ENCODE results near the gene ERBB4. TPM values are rescaled to one million over a fixed set of nuclear protein-coding genes. Genes with fewer than 3 reads are reported as not detected.

ERBB4 gene
- total RNA-seq, 1 donor from 2014 or later = 2.8 TPM

- TF ChIP-seq CTCF (IDR thresholded peaks at IDR 0.05) = no peak
- DNase-seq (ENCODE audit: extremely low spot score, unreplicated experiment) = no peak
- Mint-ChIP-seq H3K36me3 (ENCODE audit: unreplicated experiment) (no peaks in the 10 kb centered on the region), H3K4me1 (ENCODE audit: unreplicated experiment) (peaks cover 33% of the 10 kb centered on the region), H3K4me3 (ENCODE audit: unreplicated experiment) (no peak overlapping the region), H3K27me3 (ENCODE audit: unreplicated experiment) (peaks cover 10% of the 10 kb centered on the region), H3K27ac (ENCODE audit: unreplicated experiment) (no peak overlapping the region), H3K9me3 (ENCODE audit: unreplicated experiment) (no peaks in the 10 kb centered on the region)
Measured at GRCh38 chr2:212534336-212534735, 4.3 kb downstream of the ERBB4 start.

- no peaks in the 10 kb centered on the region for H3K9me3 Mint-ChIP-seq (ENCODE audit: unreplicated experiment)
- H3K36me3 Mint-ChIP-seq (ENCODE audit: unreplicated experiment) = no peaks in the 10 kb centered on the region
- no peak overlapping the region for H3K27ac Mint-ChIP-seq (ENCODE audit: unreplicated experiment)
- H3K27me3 Mint-ChIP-seq (ENCODE audit: unreplicated experiment) = peaks cover 10% of the 10 kb centered on the region
- peaks cover 27% of the 10 kb centered on the region for H3K4me1 Mint-ChIP-seq (ENCODE audit: unreplicated experiment)
- no peak overlapping the region for H3K4me3 Mint-ChIP-seq (ENCODE audit: unreplicated experiment)
- DNase-seq (ENCODE audit: extremely low spot score, unreplicated experiment) = no peak
- TF ChIP-seq CTCF (IDR thresholded peaks at IDR 0.05) = peak; percentile 16
Measured at GRCh38 chr2:212532585-212532984, 6.0 kb downstream of the ERBB4 start.

GRCh38 chr2:212532087-212532486 is 6.5 kb downstream of the ERBB4 start:
- no peak overlapping the region for H3K27ac Mint-ChIP-seq (ENCODE audit: unreplicated experiment)
- DNase-seq (ENCODE audit: extremely low spot score, unreplicated experiment) = no peak
- H3K4me3 Mint-ChIP-seq (ENCODE audit: unreplicated experiment) = no peak overlapping the region
- H3K4me1 Mint-ChIP-seq (ENCODE audit: unreplicated experiment) = peaks cover 23% of the 10 kb centered on the region
- no peak for TF ChIP-seq CTCF (IDR thresholded peaks at IDR 0.05)
- H3K27me3 Mint-ChIP-seq (ENCODE audit: unreplicated experiment) = peaks cover 10% of the 10 kb centered on the region
- H3K36me3 Mint-ChIP-seq (ENCODE audit: unreplicated experiment) = no peaks in the 10 kb centered on the region
- H3K9me3 Mint-ChIP-seq (ENCODE audit: unreplicated experiment) = no peaks in the 10 kb centered on the region

- no peak overlapping the region for H3K27ac Mint-ChIP-seq (ENCODE audit: unreplicated experiment)
- H3K4me1 Mint-ChIP-seq (ENCODE audit: unreplicated experiment) = peaks cover 20% of the 10 kb centered on the region
- no peak for TF ChIP-seq CTCF (IDR thresholded peaks at IDR 0.05)
Measured at GRCh38 chr2:212531499-212531898, 7.1 kb downstream of the ERBB4 start.

GRCh38 chr2:212530991-212531390 is 7.6 kb downstream of the ERBB4 start:
- no peak for TF ChIP-seq CTCF (IDR thresholded peaks at IDR 0.05)
- no peak for DNase-seq (ENCODE audit: extremely low spot score, unreplicated experiment)
- no peaks in the 10 kb centered on the region for H3K9me3 Mint-ChIP-seq (ENCODE audit: unreplicated experiment)
- peak overlapping the region; percentile 3 for H3K27ac Mint-ChIP-seq (ENCODE audit: unreplicated experiment)
- H3K36me3 Mint-ChIP-seq (ENCODE audit: unreplicated experiment) = no peaks in the 10 kb centered on the region
- H3K4me1 Mint-ChIP-seq (ENCODE audit: unreplicated experiment) = peaks cover 15% of the 10 kb centered on the region
- H3K4me3 Mint-ChIP-seq (ENCODE audit: unreplicated experiment) = no peak overlapping the region
- H3K27me3 Mint-ChIP-seq (ENCODE audit: unreplicated experiment) = peaks cover 7% of the 10 kb centered on the region

More at GRCh38 chr2:212531499-212531898, 7.1 kb downstream of the ERBB4 start:
- Mint-ChIP-seq H3K27me3 (ENCODE audit: unreplicated experiment) (peaks cover 8% of the 10 kb centered on the region), H3K36me3 (ENCODE audit: unreplicated experiment) (no peaks in the 10 kb centered on the region), H3K9me3 (ENCODE audit: unreplicated experiment) (no peaks in the 10 kb centered on the region), H3K4me3 (ENCODE audit: unreplicated experiment) (no peak overlapping the region)
- no peak for DNase-seq (ENCODE audit: extremely low spot score, unreplicated experiment)
